ENCODE results near the gene RGS2. TPM values are rescaled to one million over a fixed set of nuclear protein-coding genes. Genes with fewer than 3 reads are reported as not detected.

RGS2 gene
- total and polyA plus RNA-seq, 2 of the 4 experiments (the other 2 are of a cell fraction): 13.5 to 19.7 TPM

DNA sequence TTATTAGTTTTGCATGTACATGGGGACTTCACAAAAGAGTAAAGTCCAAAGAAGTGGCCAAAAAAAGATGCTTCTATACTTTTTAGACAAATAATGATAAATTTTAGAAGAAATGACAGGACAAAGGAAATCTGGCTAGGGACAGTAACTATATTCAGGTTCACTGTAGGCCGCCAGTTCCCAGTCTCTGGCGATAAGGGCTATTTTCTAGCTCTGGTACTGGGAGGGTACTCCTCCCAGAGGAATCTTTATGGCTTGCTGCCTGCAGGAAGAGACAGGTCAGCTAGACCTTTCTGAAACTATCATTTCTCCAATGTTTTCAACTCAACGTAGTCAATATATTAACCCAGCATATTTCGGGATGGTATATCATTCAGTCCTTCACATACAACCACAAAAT, 37.5 kb upstream of the RGS2 start:
- no peak overlapping the region for H2BK20ac ChIP-seq (ENCODE audit: low read depth, low read length)
- POLR2A ChIA-PET (ENCODE audit: unreplicated experiment): no interaction called here
- no peak for DNase-seq
- no peak overlapping the region for H2AK5ac ChIP-seq (ENCODE audit: low read depth, low read length)
- H3K4me1 ChIP-seq (ENCODE audit: control insufficient read depth, insufficient read depth, low read length): 0 out of 2 replicates have a peak, but pooled peaks cover 3% of the 10 kb centered on the region
- no CpG with 5 or more reads among the region's 4 CpGs for WGBS, 2 experiments (ENCODE audit: extremely low coverage in 2 of 2, insufficient read length in 1 of 2)
- no peak for ATAC-seq (ENCODE audit: low read depth)
- H3K4ac ChIP-seq (ENCODE audit: low read depth, low read length): no peak overlapping the region
- no peak overlapping the region for H2AFZ ChIP-seq (replicated peaks; ENCODE audit: low read length, poor library complexity)
- no peak for TF ChIP-seq SMC3 (IDR thresholded peaks at IDR 0.05; ENCODE audit: low read depth, low read length)
- TF ChIP-seq NFE2L2 (IDR thresholded peaks at IDR 0.05; ENCODE audit: low read depth, low read length): no peak
- no peak for TF ChIP-seq FOS (IDR thresholded peaks at IDR 0.05; ENCODE audit: low read depth, low read length)
- TF ChIP-seq MAFK (IDR thresholded peaks at IDR 0.05; ENCODE audit: low read depth, low read length): no peak
- no peak for TF ChIP-seq BHLHE40 (IDR thresholded peaks at IDR 0.05; ENCODE audit: low read depth, low read length)
- TF ChIP-seq MXI1 (IDR thresholded peaks at IDR 0.05; ENCODE audit: borderline replicate concordance, low read depth, low read length): no peak
- TF ChIP-seq, protein P1, sequence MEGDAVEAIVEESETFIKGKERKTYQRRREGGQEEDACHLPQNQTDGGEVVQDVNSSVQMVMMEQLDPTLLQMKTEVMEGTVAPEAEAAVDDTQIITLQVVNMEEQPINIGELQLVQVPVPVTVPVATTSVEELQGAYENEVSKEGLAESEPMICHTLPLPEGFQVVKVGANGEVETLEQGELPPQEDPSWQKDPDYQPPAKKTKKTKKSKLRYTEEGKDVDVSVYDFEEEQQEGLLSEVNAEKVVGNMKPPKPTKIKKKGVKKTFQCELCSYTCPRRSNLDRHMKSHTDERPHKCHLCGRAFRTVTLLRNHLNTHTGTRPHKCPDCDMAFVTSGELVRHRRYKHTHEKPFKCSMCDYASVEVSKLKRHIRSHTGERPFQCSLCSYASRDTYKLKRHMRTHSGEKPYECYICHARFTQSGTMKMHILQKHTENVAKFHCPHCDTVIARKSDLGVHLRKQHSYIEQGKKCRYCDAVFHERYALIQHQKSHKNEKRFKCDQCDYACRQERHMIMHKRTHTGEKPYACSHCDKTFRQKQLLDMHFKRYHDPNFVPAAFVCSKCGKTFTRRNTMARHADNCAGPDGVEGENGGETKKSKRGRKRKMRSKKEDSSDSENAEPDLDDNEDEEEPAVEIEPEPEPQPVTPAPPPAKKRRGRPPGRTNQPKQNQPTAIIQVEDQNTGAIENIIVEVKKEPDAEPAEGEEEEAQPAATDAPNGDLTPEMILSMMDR (conservative IDR thresholded peaks at IDR 0.05; ENCODE audit: low read depth, low read length): no peak
- TF ChIP-seq RAD21 (IDR thresholded peaks at IDR 0.05; ENCODE audit: low read length): no peak
- TF ChIP-seq POLR2A (IDR thresholded peaks at IDR 0.05; ENCODE audit: low read depth, low read length): no peak
- TF ChIP-seq CHD1 (IDR thresholded peaks at IDR 0.05; ENCODE audit: low read depth, low read length): no peak
- no peak overlapping the region for H3K56ac ChIP-seq (ENCODE audit: extremely low read depth, insufficient read depth, low read length)
- no peak overlapping the region for H2BK120ac ChIP-seq (ENCODE audit: low read depth, low read length)
- H4K91ac ChIP-seq (ENCODE audit: insufficient read depth, low read depth, low read length): no peak overlapping the region
- H2BK5ac ChIP-seq (ENCODE audit: low read depth, low read length, poor library complexity, severe bottlenecking): no peak overlapping the region
- H3K9me3 ChIP-seq (ENCODE audit: control insufficient read depth, insufficient read depth, low read length): no peaks in the 10 kb centered on the region
- H4K20me1 ChIP-seq (ENCODE audit: insufficient read depth, low read length): no peaks in the 10 kb centered on the region
- H3K4me2 ChIP-seq (ENCODE audit: low read depth, low read length): no peak overlapping the region
- no peak overlapping the region for H3K18ac ChIP-seq (ENCODE audit: low read depth, low read length)
- H3K14ac ChIP-seq (replicated peaks; ENCODE audit: low read depth, low read length): no peak overlapping the region
- no TSS peak for BruUV-seq (replicated peaks)
- H3K36me3 ChIP-seq (ENCODE audit: control insufficient read depth, insufficient read depth, low read length): no peaks in the 10 kb centered on the region
- H3K9ac ChIP-seq (ENCODE audit: low read depth, low read length): no peak overlapping the region
- H3K27ac ChIP-seq (ENCODE audit: insufficient read depth, low read length): no peak overlapping the region
- H2BK15ac ChIP-seq (ENCODE audit: low read depth, low read length): no peak overlapping the region
- H4K8ac ChIP-seq (ENCODE audit: low read depth in 2 of 2, low read length in 2 of 2): no peak overlapping the region
- H2AK9ac ChIP-seq (replicated peaks; ENCODE audit: low read depth, low read length, poor library complexity): no peak overlapping the region
- no peaks in the 10 kb centered on the region for H3K79me1 ChIP-seq (ENCODE audit: low read depth in 1 of 2, low read length in 2 of 2)
- dilution Hi-C loops (cut with HindIII; ENCODE audit: low sequenced_read_pairs, unreplicated experiment): no loop called here
- H3K9me1 ChIP-seq (ENCODE audit: insufficient read depth, low read length): 0 out of 2 replicates have a peak, but pooled peaks cover 2% of the 10 kb centered on the region
- intact Hi-C loops (cut with micrococcal nuclease): no loop called here
- CTCF ChIA-PET: no interaction called here
- no peak overlapping the region for H4K5ac ChIP-seq (ENCODE audit: low read depth, low read length)
- in situ Hi-C loops (cut with MboI; ENCODE audit: low sequenced_read_pairs): no loop called here
- no peaks in the 10 kb centered on the region for H3K27me3 ChIP-seq (ENCODE audit: control insufficient read depth, insufficient read depth, low read length)
- no peak overlapping the region for H3K4me3 ChIP-seq (ENCODE audit: insufficient read depth, low read depth, low read length)
- H3K23ac ChIP-seq (ENCODE audit: low read depth, low read length): no peak overlapping the region
